ENCODE measurements around the gene MTMR10. TPM values are rescaled to one million over a fixed set of nuclear protein-coding genes. Genes with fewer than 3 reads are reported as not detected.

The MTMR10 gene
- total RNA-seq, 2 donors from 2014 or later, result 12.4 to 16.2 TPM

GRCh38 chr15:30963681-30964080, 27.7 kb downstream of the MTMR10 start:
- Histone ChIP-seq H3K9ac (ENCODE audit: extremely low read depth, low read length, poor library complexity, severe bottlenecking) (no peak overlapping the region), H3K9me3 (ENCODE audit: control insufficient read depth, low read length) (no peaks in the 10 kb centered on the region), H3K27me3 (ENCODE audit: control insufficient read depth, insufficient read depth, low read length, poor library complexity, severe bottlenecking) (no peaks in the 10 kb centered on the region), H3K4me3 (ENCODE audit: low read length) (no peak overlapping the region), H3K27ac (ENCODE audit: low read depth, low read length) (no peak overlapping the region), H3K36me3 (ENCODE audit: control insufficient read depth, insufficient read depth, low read length) (peaks cover 29% of the 10 kb centered on the region), H3K4me1 (ENCODE audit: control insufficient read depth, insufficient read depth, low read length) (no peaks in the 10 kb centered on the region)
- no peak for TF ChIP-seq CTCF (conservative IDR thresholded peaks at IDR 0.05)
- H3K36me3 Mint-ChIP-seq (ENCODE audit: low read depth), result peaks cover 20% of the 10 kb centered on the region
- 95% methylated on average over 2 of the region's 3 CpGs; no CpG with 5 or more reads in 1 of the 2 experiments for WGBS, 2 experiments (ENCODE audit: insufficient coverage in 1 of 2, insufficient read length in 1 of 2)
- H3K4me3 Mint-ChIP-seq, result no peak overlapping the region
- H3K4me1 Mint-ChIP-seq, result no peaks in the 10 kb centered on the region
- H3K27me3 Mint-ChIP-seq (ENCODE audit: insufficient read depth), result no peaks in the 10 kb centered on the region
- no peaks in the 10 kb centered on the region for H3K9me3 Mint-ChIP-seq
- DNase-seq, result no peak
- H3K27ac Mint-ChIP-seq, result no peak overlapping the region

- Mint-ChIP-seq H3K4me3 (no peak overlapping the region), H3K4me1 (no peaks in the 10 kb centered on the region), H3K27me3 (ENCODE audit: insufficient read depth) (no peaks in the 10 kb centered on the region), H3K27ac (no peak overlapping the region), H3K9me3 (no peaks in the 10 kb centered on the region), H3K36me3 (ENCODE audit: low read depth) (peaks cover 25% of the 10 kb centered on the region)
- H3K4me3 ChIP-seq (ENCODE audit: low read length), result no peak overlapping the region
- H3K36me3 ChIP-seq (ENCODE audit: control insufficient read depth, insufficient read depth, low read length), result peaks cover 39% of the 10 kb centered on the region
- no peak for DNase-seq
- no peak overlapping the region for H3K9ac ChIP-seq (ENCODE audit: extremely low read depth, low read length, poor library complexity, severe bottlenecking)
- no peak for TF ChIP-seq CTCF (conservative IDR thresholded peaks at IDR 0.05)
- 100% methylated on average over 2 to 3 of the region's 3 CpGs for WGBS, 2 experiments (ENCODE audit: insufficient coverage in 1 of 2, insufficient read length in 1 of 2)
- no peaks in the 10 kb centered on the region for H3K9me3 ChIP-seq (ENCODE audit: control insufficient read depth, low read length)
- no peaks in the 10 kb centered on the region for H3K27me3 ChIP-seq (ENCODE audit: control insufficient read depth, insufficient read depth, low read length, poor library complexity, severe bottlenecking)
- no peak overlapping the region for H3K27ac ChIP-seq (ENCODE audit: low read depth, low read length)
- H3K4me1 ChIP-seq (ENCODE audit: control insufficient read depth, insufficient read depth, low read length), result no peaks in the 10 kb centered on the region
Measured at GRCh38 chr15:30962659-30963058, 28.8 kb downstream of the MTMR10 start.

GRCh38 chr15:30962079-30962478, 29.3 kb downstream of the MTMR10 start:
- H3K9me3 Mint-ChIP-seq, result no peaks in the 10 kb centered on the region
- Histone ChIP-seq H3K27ac (ENCODE audit: low read depth, low read length) (no peak overlapping the region), H3K9me3 (ENCODE audit: control insufficient read depth, low read length) (no peaks in the 10 kb centered on the region), H3K4me1 (ENCODE audit: control insufficient read depth, insufficient read depth, low read length) (no peaks in the 10 kb centered on the region), H3K9ac (ENCODE audit: extremely low read depth, low read length, poor library complexity, severe bottlenecking) (no peak overlapping the region), H3K36me3 (ENCODE audit: control insufficient read depth, insufficient read depth, low read length) (peaks cover 45% of the 10 kb centered on the region), H3K4me3 (ENCODE audit: low read length) (no peak overlapping the region), H3K27me3 (ENCODE audit: control insufficient read depth, insufficient read depth, low read length, poor library complexity, severe bottlenecking) (no peaks in the 10 kb centered on the region)
- H3K36me3 Mint-ChIP-seq (ENCODE audit: low read depth), result peaks cover 31% of the 10 kb centered on the region
- no peak for TF ChIP-seq CTCF (conservative IDR thresholded peaks at IDR 0.05)
- H3K4me1 Mint-ChIP-seq, result no peaks in the 10 kb centered on the region
- no peak overlapping the region for H3K4me3 Mint-ChIP-seq
- H3K27me3 Mint-ChIP-seq (ENCODE audit: insufficient read depth), result no peaks in the 10 kb centered on the region
- H3K27ac Mint-ChIP-seq, result no peak overlapping the region
- DNase-seq, result no peak
